ENCODE measurements around the gene RASSF7. TPM values are rescaled to one million over a fixed set of nuclear protein-coding genes. Genes with fewer than 3 reads are reported as not detected.

RASSF7 gene
- total and polyA plus RNA-seq, 2 of the 8 experiments (the other 6 are each of a cell fraction or from before 2014, with no cell fraction given), result 22.3 to 43.9 TPM

DNA sequence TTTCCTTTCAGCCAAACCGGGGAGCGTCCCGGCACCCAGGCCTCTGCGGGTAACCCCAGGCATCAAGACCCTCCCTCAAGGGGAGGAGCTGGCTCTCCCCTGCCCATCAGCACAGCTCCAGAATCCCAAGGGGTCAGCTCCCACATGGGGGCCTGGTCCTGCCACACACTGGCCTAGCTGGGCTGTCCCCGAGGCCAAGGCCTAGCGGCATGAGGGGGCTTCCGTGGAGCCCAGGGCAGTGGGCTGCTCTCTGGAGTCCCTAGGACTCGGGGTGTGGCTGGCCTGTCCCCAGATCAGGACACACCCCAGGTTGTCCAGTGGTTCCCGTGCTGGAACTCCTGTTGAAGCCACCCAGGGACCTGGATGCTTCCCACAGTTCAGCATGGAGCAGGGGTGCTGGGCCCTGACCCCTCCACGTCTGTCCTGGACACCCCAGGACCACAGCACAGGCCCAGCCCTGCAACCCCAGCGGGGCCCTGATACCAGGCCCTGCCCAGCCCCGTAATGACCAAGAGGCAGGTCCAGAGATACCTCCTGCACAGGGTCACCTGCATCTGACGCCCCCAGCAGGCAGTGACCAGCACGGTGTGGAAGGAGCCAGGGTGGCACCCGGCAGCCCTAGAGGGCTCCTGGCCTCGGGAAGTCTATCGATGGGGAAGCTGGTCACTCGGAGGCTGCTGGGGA lies 30.9 kb upstream of the RASSF7 start:
- Histone ChIP-seq H3K4me3 (ENCODE audit: extremely low read depth in 1 of 4, insufficient read depth in 2 of 4, low read depth in 3 of 4, low read length in 4 of 4) (no peak overlapping the region), H3K23ac (ENCODE audit: insufficient read length) (no peak overlapping the region), H2AK5ac (ENCODE audit: low read depth, low read length) (no peak overlapping the region), H2BK120ac (replicated peaks; ENCODE audit: low read depth, low read length) (no peak overlapping the region), H3K4ac (replicated peaks; ENCODE audit: insufficient read length, low read depth, low read length) (no peak overlapping the region), H4K91ac (replicated peaks; ENCODE audit: insufficient read length, low read length) (no peak overlapping the region), H3K36me3 (ENCODE audit: control insufficient read depth in 2 of 4, insufficient read depth in 4 of 4, low read length in 3 of 4) (peaks cover 0 to 15% (median 6%) of the 10 kb centered on the region in 4 experiments; a peak in 5 of 8 replicates), H3K9me3 (ENCODE audit: insufficient read depth in 2 of 2, low read depth in 1 of 2, low read length in 1 of 2) (no peaks in the 10 kb centered on the region), H4K5ac (ENCODE audit: insufficient read length, low read depth, low read length) (no peak overlapping the region), H3K4me1 (replicated peaks in 1 of 4; ENCODE audit: control insufficient read depth in 3 of 4, insufficient read depth in 4 of 4, low read length in 3 of 4) (peaks cover 0 to 6% (median 2%) of the 10 kb centered on the region in 4 experiments; a peak in 5 of 7 replicates), H4K20me1 (replicated peaks in 1 of 2; ENCODE audit: control insufficient read depth in 1 of 2, insufficient read depth in 2 of 2, low read length in 2 of 2) (peaks cover 7 to 11% of the 10 kb centered on the region in 2 experiments), H2AFZ (ENCODE audit: low read length) (no peak overlapping the region), H3K23me2 (ENCODE audit: low read depth, low read length) (peaks cover 5% of the 10 kb centered on the region; the same call in 1 of the 2 replicates), H3K79me2 (ENCODE audit: control insufficient read depth in 1 of 2, insufficient read depth in 2 of 2, low read length in 2 of 2) (no peaks in the 10 kb centered on the region), H3K56ac (replicated peaks; ENCODE audit: insufficient read length, low read depth, low read length) (no peak overlapping the region), H4K8ac (ENCODE audit: extremely low read depth, insufficient read depth, low read length) (no peak overlapping the region; the same call in 1 of the 2 replicates), H3K14ac (ENCODE audit: insufficient read length) (no peak overlapping the region), H2BK20ac (ENCODE audit: low read length) (no peak overlapping the region), H3K9ac (replicated peaks in 1 of 4; ENCODE audit: extremely low read depth in 1 of 4, low read depth in 3 of 4, low read length in 3 of 4) (no peak overlapping the region), H2BK15ac (ENCODE audit: low read length) (no peak overlapping the region), H3K27ac (ENCODE audit: low read depth, low read length) (no peak overlapping the region), H2BK12ac (ENCODE audit: low read depth, low read length) (no peak overlapping the region), H3K79me1 (ENCODE audit: low read depth, low read length) (no peaks in the 10 kb centered on the region), H3K4me2 (ENCODE audit: insufficient read depth in 1 of 2, low read depth in 2 of 2, low read length in 2 of 2) (no peak overlapping the region), H3K18ac (ENCODE audit: extremely low read depth, low read length) (no peak overlapping the region), H3K27me3 (replicated peaks in 1 of 4; ENCODE audit: control insufficient read depth in 3 of 4, extremely low read depth in 1 of 4, insufficient read depth in 3 of 4, low read length in 3 of 4) (no peaks in the 10 kb centered on the region), H2BK5ac (ENCODE audit: low read depth, low read length) (no peak overlapping the region)
- FAIRE-seq, result no peak
- WGBS, 2 experiments (ENCODE audit: extremely low coverage in 1 of 2, insufficient coverage in 1 of 2, insufficient read length in 1 of 2, insufficient replicate concordance in 2 of 2, low coverage in 1 of 2, low lambda C conversion rate in 2 of 2, missing lambda C conversion rate in 1 of 2), result 88% methylated on average over 17 of the region's 18 CpGs; no CpG with 5 or more reads in 1 of the 2 experiments
- ChIA-PET POLR2A (ENCODE audit: partially characterized antibody) (interaction anchor here (1.0 to 1.2 kb wide), 2 partner anchors 13 to 36 kb away, joined by 3 read pairs; no protein-coding TSS in a partner anchor), CTCF (ENCODE audit: partially characterized antibody) (interaction anchor here (1.4 kb wide), 1 partner anchor 11 kb away, joined by 7 read pairs; no protein-coding TSS in a partner anchor)
- TF ChIP-seq EGR1 (IDR thresholded peaks at IDR 0.05; ENCODE audit: borderline replicate concordance, low read depth, low read length) (no peak), RXRA (IDR thresholded peaks at IDR 0.05; ENCODE audit: insufficient read depth, low read depth, low read length) (no peak), RBBP5 (IDR thresholded peaks at IDR 0.05; ENCODE audit: borderline replicate concordance, low read depth, low read length) (no peak), CBX5 (IDR thresholded peaks at IDR 0.05; ENCODE audit: low read depth, low read length) (no peak), BCL11A (IDR thresholded peaks at IDR 0.05; ENCODE audit: low read depth in 2 of 2, low read length in 2 of 2) (no peak), CHD2 (IDR thresholded peaks at IDR 0.05; ENCODE audit: low read length) (no peak), POU5F1 (IDR thresholded peaks at IDR 0.05; ENCODE audit: low read depth, low read length) (no peak), CTBP2 (IDR thresholded peaks at IDR 0.05; ENCODE audit: borderline replicate concordance, insufficient read depth, insufficient read length, low read length) (no peak), KDM5A (IDR thresholded peaks at IDR 0.05; ENCODE audit: low read length) (no peak), EP300 (IDR thresholded peaks at IDR 0.05; ENCODE audit: borderline replicate concordance in 1 of 2, low read depth in 2 of 2, low read length in 2 of 2) (no peak)
- TF ChIP-seq, protein P1, sequence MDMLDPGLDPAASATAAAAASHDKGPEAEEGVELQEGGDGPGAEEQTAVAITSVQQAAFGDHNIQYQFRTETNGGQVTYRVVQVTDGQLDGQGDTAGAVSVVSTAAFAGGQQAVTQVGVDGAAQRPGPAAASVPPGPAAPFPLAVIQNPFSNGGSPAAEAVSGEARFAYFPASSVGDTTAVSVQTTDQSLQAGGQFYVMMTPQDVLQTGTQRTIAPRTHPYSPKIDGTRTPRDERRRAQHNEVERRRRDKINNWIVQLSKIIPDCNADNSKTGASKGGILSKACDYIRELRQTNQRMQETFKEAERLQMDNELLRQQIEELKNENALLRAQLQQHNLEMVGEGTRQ (IDR thresholded peaks at IDR 0.05; ENCODE audit: low read length), result no peak
- peak in 1 of 2 experiments; percentile 49 for DNase-seq (ENCODE audit: low read depth in 1 of 2, low spot score in 2 of 2)
